Measurements from ENCODE around the gene TBC1D22A.
A peak's percentile ranks its signal among the peaks of the same experiment; 100 is the strongest.
"Not testable (repeated sequence)": the region's sequence is repeated elsewhere in the genome, so short reads cannot be mapped to it uniquely, and the experiment has no call there.

Gene TBC1D22A

GRCh38 chr22:47115921-47116320, 353.5 kb downstream of the TBC1D22A start:
- DNase-seq: no peak

DNA sequence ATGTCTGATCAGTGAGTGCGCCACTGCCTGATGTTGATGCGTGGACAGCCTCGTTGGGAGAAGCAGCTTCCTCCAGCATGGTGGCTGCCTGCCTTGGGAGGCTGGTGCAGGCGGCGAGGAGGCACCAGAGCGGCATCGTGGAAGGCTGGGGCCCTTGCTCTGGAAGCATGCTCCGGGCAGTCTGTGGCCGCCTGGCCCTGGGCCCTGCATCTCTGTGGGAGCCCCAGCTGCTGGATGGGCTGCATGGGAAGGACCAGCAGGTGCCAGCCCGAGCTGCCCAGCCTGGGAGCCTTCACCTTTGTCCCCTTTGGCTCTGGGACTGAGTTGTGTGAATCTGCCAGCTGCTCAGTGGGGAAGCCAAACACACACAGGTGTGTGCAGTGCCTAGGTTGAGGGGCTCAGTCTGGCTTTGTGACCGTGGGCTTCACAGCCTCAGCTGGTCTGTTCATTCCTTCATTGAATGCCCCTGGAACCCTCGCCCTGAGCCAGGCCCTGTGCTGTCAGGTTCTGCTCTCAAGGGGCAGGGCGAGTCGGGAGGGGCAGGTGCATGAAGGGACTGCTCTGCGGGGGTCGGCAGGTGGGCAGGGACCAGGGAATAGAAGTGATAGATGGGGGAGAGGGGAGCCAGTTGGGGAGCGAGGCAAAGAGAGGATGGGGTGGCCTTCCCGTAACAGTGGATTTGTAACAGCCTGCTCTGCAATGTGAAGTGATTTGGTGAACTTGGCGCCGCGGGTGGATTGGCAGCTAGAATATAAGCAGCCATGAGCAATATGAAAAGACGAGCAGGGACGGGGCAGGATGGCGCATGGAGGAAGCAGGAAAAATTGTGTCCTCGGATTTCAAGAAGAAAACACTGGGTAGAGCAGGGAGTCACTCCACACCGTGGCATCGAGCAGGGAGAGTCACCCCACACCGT, 354.2 kb downstream of the TBC1D22A start:
- no peak for DNase-seq

DNA sequence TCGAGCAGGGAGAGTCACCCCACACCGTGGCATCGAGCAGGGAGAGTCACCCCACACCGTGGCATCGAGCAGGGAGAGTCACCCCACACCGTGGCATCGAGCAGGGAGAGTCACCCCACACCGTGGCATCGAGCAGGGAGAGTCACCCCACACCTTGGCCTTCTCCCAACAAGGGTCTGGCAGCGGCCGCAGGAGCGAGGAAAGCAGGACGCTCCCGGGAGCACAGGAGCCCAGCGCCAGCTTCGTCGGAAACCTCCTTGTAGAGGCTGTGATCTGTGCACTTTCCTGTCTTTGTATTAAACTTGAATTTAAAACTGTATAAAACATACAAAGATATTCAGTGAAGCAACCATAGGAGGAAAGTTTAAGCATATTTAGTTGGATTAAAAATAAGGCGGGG, 355.0 kb downstream of the TBC1D22A start:
- DNase-seq: not testable (repeated sequence)

- no peak for DNase-seq
Measured at GRCh38 chr22:47119181-47119580, 356.7 kb downstream of the TBC1D22A start.

- no peak for DNase-seq
Measured at GRCh38 chr22:47120399-47120798, 357.9 kb downstream of the TBC1D22A start.

- no peak for DNase-seq
Measured at GRCh38 chr22:47121791-47122190, 359.3 kb downstream of the TBC1D22A start.

GRCh38 chr22:47122441-47123000, 360.1 kb downstream of the TBC1D22A start:
- DNase-seq: no peak

GRCh38 chr22:47123006-47123826, 360.8 kb downstream of the TBC1D22A start:
- DNase-seq: no peak

DNA sequence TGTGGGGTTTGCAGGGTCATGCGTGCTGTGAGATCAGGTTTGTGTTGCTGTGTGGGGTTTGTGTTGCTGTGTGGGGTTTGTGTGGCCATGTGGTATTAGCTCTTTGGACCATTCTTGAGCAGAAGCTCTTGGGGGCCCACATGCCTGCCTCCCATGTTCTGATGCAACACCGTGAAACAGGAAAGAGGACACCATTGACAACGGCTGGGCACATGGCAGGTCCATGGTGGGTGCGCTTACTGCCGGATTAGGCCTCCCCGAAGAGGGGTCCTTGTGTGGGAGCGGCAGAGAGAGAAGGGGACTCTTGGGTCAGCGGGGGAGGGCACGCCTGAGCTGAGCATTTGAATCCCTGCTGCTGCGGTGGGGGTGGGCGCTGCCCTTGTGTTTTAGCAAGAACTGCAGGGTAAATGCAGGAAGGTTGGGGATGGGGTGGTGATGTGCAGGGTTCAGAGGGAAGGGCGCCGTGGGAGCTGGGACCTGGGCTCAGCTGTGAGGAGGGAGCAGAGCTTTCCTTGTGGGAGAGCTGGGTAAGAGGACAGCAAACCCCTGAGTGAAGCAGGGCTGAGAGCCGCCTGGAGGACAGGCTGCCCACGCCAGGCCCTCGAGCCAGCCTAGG, 361.5 kb downstream of the TBC1D22A start:
- no peak for DNase-seq

DNA sequence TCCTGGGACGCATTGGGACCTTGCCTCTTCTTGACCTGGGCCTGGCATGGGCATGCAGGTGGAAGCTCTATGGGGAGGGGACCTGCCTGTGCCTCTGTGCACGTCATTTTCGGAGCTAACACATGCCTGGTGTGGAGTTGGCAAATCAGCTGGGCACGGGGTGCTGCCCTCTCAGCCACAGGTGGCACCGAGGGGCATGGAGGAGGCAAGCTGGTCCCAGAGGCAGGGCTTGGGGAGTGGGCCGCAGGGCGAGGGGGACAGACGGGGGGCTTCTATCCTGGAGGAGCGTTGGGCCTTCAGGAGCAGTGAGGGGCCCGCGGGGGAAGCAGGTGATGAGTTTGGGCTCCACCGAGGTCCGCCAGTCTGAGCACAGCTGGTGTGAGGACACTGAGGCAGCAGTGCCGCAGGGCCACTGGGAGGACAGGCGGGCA, 362.0 kb downstream of the TBC1D22A start:
- no peak for DNase-seq

DNA sequence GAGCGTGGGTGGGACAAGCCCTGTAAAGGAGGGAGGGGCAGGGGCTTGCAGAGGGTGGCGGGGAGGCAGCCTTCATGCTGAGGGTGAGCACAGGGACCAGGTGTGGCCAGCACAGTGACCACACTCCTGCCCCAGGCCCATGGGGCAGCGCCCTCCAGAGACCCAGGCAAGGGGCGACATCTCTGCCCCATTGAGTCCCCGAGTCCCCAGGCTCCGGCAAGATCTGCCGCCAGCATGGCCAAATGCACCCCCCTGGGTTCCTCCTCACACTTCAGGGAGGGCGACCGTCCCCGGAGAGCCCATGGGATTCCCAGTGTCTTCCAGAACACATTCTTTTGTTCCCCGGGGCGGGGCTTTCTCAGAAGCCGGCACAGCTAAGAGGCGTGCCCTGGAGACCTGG, 362.5 kb downstream of the TBC1D22A start:
- DNase-seq: no peak

DNA sequence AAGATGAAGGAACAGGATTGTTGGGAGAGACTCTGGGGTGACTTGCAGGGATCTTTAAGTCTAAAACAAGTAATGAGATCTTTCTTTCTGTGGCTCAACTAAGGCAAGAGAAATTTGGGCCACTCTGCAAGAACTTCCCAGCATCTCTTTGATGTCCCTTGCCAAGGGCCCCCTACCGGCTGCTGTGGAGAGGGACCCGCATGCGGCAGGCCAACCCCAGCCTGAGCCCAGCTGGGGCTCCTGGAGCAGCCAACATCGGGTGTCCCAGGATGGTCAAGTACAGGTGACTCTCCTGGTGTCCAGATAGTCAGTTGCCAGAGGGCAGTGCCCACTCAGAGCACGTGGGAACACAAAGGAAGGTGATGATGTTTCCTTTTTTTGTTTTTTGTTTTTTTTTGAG, 363.2 kb downstream of the TBC1D22A start:
- no peak for DNase-seq

DNA sequence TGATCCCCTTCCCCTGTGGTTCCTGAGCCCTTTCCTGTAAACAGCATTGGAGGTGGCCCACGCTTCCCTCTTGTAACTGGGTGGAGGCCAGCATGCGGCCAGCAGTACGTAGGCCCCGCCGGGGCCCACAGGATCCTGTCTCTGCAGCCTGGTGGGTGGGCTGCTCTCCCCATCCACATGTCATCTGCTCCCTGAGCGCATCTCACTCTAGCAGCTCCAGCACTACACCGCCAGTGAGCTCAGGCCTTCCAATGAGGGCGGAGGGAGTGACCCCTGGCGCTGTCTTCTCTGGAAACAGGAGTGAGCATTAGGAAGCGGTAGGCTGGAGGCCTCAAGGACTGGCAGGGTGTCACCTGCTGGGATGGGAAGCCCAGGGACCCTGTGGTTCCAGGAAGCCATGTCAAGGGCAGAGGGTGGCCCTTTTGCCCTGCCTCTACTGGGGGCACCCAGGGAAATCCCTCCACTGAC, 363.9 kb downstream of the TBC1D22A start:
- no peak for DNase-seq

DNA sequence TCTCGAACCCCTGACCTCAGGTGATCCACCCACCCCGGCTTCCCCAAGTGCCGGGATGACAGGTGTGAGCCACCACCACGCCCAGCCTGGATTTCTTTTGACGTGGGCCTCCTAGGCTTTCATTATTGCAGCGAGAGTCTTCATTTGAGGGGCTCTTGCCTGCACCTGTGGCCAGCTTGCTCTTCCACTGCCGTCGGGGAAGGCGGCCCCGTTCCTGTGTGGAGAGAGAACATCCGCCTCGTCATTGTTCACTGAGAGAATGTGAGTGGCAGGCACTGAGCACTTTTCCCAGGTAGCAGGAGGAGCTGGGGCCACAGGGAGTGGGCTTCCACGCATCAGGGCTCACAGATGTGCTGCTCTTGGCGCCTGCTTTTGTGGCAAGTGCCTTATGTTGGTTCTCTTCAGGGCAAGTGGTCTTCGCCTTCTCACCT, 365.0 kb downstream of the TBC1D22A start:
- no peak for DNase-seq

DNA sequence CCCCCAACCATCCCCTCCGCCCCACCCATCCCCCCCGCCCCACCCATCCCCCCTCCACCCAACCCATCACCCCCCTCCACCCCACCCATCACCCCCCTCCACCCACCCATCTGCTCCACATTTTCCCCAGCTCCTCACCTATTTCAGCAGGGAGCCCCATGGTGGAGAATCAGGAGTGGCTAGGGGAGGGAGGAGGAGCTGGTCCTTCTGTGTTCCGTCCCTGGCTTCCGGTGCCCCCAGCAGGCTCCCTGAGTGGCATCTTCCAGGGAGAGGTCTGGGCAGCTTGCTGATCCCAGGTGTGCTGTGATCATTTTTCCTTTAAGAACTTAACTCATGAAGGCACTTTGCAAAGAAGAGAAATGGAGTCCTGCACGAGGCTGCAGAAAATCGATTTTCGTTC, 365.8 kb downstream of the TBC1D22A start:
- no peak for DNase-seq

GRCh38 chr22:47128622-47129215, 366.3 kb downstream of the TBC1D22A start:
- no peak for DNase-seq

- peak; percentile 53 for DNase-seq
Measured at GRCh38 chr22:47129902-47130635, 367.6 kb downstream of the TBC1D22A start.

DNA sequence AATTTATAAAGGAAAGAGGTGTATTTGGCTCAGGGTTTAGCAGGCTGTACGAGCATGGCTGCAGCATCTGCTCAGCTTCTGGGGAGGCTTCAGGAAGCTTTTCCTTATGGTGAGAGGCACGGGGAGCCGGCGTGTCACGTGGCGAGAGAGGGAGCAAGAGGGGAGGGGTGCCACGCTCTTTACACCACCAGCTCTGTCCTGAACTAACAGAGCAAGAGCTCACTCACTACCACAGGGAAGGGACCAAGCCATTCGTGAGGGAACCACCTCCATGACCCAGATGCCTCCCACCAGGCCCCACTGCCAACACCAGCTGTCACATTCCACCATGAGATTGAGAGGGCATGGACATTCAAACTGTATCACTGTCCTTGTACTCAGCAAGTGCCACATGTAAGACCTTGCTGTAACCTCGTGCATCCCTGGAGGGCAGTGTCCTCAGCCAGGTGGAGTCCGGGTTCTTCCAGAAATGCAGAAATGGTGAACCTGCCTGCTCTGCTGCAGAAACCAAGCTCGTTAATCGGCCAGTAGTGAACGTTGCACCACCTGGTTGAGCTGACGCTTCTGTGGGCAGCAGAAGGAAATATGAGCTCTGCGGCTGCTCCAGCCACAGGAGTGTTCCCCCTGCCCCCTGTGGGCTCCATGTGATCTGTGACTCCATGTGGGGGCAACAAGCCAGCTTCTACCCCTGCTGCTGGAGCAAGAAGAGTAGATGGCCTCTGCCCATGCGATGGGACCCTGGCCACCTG, 368.6 kb downstream of the TBC1D22A start:
- DNase-seq: no peak

- no peak for DNase-seq
Measured at GRCh38 chr22:47131632-47132427, 369.4 kb downstream of the TBC1D22A start.

- no peak for DNase-seq
Measured at GRCh38 chr22:47132428-47132825, 370.0 kb downstream of the TBC1D22A start.
